IPS-20b (cell line): ENCODE data around the gene CSNK1A1.
"Not testable (repeated sequence)": the region's sequence is repeated elsewhere in the genome, so short reads cannot be mapped to it uniquely, and the experiment has no call there.

Experiments
- H3K27ac ChIP-seq: one replicate; pipeline ENCODE4 v1.5.1; 2013; ENCODE audit warnings: low read length
- H3K27me3 ChIP-seq: 2 replicates; pipeline ENCODE4 v1.6.1; 2013; ENCODE audit warnings: mild to moderate bottlenecking, low read length, inconsistent platforms; ENCODE audit not compliant: insufficient read depth
- H3K36me3 ChIP-seq: 2 replicates; pipeline ENCODE4 v1.6.1; 2013; ENCODE audit warnings: low read depth, mild to moderate bottlenecking, inconsistent platforms, low read length, moderate library complexity; ENCODE audit not compliant: insufficient read depth
- H3K4me1 ChIP-seq: 2 replicates; pipeline ENCODE4 v1.6.1; 2013; ENCODE audit warnings: mild to moderate bottlenecking, control low read depth, inconsistent platforms, low read length, moderate library complexity; ENCODE audit not compliant: insufficient read depth
- H3K4me3 ChIP-seq: 2 replicates; pipeline ENCODE4 v1.5.1; 2013; ENCODE audit warnings: mild to moderate bottlenecking, low read length, inconsistent platforms
- H3K9ac ChIP-seq: 2 replicates; pipeline ENCODE4 v1.6.1; 2013; ENCODE audit warnings: low read depth, mild to moderate bottlenecking, inconsistent platforms, low read length, moderate library complexity
- H3K9me3 ChIP-seq: 2 replicates; pipeline ENCODE4 v1.6.1; 2013; ENCODE audit warnings: mild to moderate bottlenecking, low read depth, low read length, inconsistent platforms; ENCODE audit not compliant: insufficient read depth

The CSNK1A1 gene

DNA sequence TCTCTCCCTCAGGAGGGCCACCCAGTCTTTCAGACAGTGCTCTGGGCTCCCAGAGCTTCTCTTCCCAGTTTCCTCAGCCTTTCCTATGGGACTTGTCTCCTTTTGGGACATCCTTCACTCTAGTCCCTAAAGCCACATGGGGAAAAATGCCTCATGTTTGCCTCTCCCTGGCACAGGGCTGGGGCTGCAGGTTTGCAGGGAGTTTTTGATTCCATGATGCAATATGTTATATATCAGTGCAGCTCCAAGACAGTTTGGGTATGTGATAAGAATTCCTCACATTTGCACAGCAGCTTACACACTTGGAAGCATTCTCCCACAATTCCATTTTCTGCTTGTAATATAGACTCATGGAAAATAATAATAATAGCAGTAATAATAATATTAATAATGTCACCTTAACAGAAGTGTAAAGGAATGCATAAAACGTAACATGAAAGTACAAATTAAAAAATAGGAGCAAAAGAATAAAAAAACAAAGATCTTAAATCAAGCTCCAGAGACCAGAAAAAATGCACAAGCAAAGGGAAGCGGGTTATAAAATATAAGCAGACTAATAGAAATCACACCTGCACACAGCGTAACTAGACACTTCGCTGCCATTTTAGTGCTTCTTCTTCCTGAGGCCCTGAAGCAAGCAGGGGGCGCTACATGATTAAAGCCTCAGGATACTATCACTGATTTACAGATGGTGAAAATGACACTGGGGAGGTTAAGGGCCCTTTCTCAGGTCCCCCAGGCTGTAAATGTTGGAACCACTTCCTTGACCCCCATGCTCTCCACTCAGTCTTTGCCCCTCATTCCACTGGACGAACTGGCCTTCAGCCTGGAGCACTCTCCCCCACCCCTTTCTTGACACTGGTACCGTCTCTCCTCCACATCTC is 102.2 kb downstream of the CSNK1A1 start:
- Histone ChIP-seq H3K27me3 (no peaks in the 10 kb centered on the region), H3K27ac (no peak overlapping the region), H3K9me3 (no peaks in the 10 kb centered on the region), H3K4me1 (peaks cover 8% of the 10 kb centered on the region; the same call in 1 of the 2 replicates), H3K36me3 (no peaks in the 10 kb centered on the region), H3K4me3 (no peak overlapping the region), H3K9ac (no peak overlapping the region)

DNA sequence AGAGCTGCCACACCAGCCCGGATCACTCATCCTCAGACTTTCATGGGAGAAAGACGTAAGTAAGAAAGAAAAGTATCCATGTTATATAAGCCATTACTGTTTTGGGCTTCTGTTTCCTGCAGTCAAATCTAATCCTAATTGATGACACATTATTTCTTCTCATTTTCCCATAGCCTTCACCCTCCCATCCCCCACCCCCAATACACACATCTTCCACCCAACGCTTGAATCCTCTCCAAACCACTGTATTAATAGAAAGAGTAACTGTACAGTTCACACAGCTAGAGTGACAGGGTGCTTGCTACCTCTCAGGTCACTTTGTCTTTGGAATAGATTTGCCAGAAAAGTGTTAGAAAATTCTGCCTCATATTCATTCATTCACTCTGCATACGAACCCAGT is 102.8 kb downstream of the CSNK1A1 start:
- H3K27me3 ChIP-seq, result no peaks in the 10 kb centered on the region
- H3K27ac ChIP-seq, result no peak overlapping the region
- no peak overlapping the region for H3K9ac ChIP-seq
- H3K4me3 ChIP-seq, result no peak overlapping the region
- peaks cover 8% of the 10 kb centered on the region; the same call in 1 of the 2 replicates for H3K4me1 ChIP-seq
- no peaks in the 10 kb centered on the region for H3K9me3 ChIP-seq
- H3K36me3 ChIP-seq, result no peaks in the 10 kb centered on the region

DNA sequence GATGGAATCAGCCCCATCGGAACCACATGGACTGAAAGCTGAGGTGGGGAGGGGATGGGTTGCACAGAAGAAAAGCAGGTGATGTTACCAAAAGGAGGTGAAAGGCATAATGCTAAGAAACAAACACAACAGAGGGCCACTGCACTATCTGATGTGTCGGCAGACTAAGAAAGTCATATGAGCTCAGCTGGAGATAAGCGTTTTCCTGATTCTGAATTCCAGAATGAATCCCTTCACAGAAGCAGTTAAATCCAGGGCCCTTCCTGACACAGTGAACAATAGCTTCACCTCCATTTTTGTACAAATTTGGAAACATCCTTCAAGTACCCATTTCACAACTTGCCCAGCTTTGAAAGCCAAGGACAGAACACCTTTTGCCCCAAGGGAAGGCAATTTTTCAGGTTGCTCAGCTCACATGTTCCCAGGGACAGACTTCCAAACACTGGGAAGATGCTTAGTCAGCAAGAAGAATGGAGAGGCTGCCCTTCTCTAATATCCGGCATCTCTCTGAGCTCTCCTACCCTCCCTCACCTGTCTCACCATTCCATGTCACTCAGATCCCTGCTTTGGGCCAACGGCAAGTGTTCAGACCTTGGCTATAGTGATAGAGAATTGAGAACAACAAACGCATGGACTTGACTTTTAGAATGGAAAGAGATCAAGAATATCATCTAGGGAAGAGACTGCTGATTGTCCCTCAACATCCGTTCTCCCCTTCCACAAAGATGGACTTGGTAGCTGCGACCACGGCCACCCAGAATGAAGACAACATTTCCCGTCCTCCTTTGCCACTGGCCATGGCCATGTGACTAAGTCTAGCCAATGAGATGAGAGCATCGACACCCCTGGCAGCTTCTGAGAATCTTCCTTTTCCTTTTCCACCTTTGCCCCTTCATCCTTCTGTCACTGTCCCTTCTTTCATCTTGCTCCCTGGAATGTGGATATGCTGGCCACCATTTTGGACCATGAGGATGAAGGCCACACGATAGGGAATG is 103.6 kb downstream of the CSNK1A1 start:
- Histone ChIP-seq H3K4me1 (0 out of 2 replicates have a peak, but pooled peaks cover 2% of the 10 kb centered on the region), H3K27me3 (no peaks in the 10 kb centered on the region), H3K27ac (no peak overlapping the region), H3K36me3 (no peaks in the 10 kb centered on the region), H3K9me3 (no peaks in the 10 kb centered on the region), H3K9ac (no peak overlapping the region), H3K4me3 (no peak overlapping the region)

DNA sequence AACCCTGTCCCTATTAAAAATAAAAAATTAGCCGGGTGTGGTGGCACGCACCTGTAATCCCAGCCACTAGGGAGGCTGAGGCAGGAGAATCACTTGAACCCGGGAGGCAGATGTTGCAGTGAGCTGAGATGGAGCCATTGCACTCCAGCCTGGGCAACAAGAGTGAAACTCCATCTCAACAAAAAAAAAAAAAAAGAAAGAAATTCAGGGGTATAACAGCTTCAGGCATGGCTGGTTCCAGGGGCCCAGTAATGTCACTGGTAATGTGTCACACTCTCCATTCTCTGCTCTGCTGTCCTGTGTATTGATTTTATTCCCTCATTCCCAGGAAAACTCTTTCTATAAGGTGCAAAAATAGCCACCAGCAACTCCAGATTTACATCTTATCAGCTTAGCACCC is 104.4 kb downstream of the CSNK1A1 start:
- not testable (repeated sequence) for H3K27ac ChIP-seq, H3K9ac ChIP-seq, H3K4me3 ChIP-seq, H3K4me1 ChIP-seq, H3K27me3 ChIP-seq, H3K9me3 ChIP-seq, H3K36me3 ChIP-seq

DNA sequence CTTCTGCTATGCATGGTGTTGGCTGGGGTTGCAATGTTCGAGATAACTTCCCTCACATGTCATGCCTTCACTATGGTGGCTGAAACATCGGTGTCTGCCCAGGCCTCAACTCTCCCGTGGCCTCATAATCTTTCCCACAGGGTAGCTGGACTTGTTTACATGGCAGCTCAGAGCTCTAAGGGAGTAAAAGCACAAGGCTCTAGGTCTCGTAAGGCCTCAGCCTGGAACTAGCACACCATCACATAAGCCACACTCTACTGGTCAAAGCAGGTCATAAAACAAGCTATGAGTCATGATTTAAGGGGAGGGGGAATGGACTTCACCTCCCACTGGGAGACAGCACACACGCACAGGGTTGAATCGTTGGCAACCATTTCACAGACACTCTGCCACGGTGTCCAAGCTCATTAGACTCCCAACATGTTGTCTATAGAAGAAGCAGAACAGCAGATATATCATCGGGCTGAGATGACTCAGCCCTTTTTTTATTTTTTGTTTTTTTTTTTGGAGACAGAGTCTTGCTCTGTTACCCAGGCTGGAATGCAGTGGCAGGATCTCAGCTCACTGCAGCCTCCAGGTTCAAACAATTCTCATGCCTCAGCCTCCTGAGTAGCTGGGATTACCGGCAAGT is 105.4 kb downstream of the CSNK1A1 start:
- Histone ChIP-seq H3K27me3 (no peaks in the 10 kb centered on the region), H3K36me3 (no peaks in the 10 kb centered on the region), H3K4me1 (0 out of 2 replicates have a peak, but pooled peaks cover 2% of the 10 kb centered on the region), H3K9me3 (no peaks in the 10 kb centered on the region), H3K9ac (peak overlapping the region; percentile 13; the same call in 1 of the 2 replicates), H3K4me3 (no peak overlapping the region), H3K27ac (no peak overlapping the region)

DNA sequence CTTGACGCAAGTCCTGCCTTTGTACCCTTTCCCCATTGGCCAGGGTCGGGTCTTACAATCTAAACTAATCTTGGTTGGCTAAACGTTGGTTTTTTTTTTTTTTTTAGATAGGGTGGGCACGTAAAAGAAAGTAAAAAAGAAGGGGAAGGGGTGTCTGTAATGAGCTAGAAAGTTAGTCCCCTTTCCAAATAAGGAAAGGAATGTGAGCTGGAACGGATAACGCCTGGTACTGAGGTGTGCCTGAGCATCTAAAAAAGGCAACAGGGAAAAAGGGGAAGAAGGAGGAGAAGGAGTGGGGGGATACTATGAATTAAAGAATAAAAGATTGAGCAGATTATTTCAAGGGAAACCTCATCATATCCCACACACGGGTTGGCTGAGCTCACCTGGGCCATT is 105.9 kb downstream of the CSNK1A1 start:
- Histone ChIP-seq H3K9me3 (no peaks in the 10 kb centered on the region), H3K4me3 (no peak overlapping the region), H3K9ac (peak overlapping the region; percentile 13; the same call in 1 of the 2 replicates), H3K36me3 (no peaks in the 10 kb centered on the region), H3K27ac (no peak overlapping the region), H3K4me1 (0 out of 2 replicates have a peak, but pooled peaks cover 2% of the 10 kb centered on the region), H3K27me3 (no peaks in the 10 kb centered on the region)

DNA sequence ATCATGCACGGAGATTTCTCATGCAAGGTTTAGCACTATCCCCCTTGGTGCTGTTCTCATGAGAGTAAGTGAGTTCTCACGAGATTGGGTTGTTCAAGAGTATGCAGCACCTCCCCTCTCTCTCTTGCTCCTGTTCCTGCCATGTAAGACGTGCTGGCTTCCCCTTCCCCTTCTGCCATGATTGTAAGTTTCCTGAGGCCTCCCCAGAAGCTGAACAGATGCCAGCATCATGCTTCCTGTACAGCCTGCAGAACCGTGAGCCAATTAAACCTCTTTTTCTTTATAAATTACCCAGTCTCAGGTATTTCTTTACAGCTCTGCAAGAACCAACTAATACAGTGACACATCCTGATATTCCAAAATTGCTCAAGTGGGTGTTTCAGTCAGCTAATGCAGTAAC is 106.8 kb downstream of the CSNK1A1 start:
- not testable (repeated sequence) for H3K36me3 ChIP-seq, H3K27ac ChIP-seq, H3K9ac ChIP-seq, H3K27me3 ChIP-seq, H3K4me3 ChIP-seq, H3K4me1 ChIP-seq, H3K9me3 ChIP-seq

DNA sequence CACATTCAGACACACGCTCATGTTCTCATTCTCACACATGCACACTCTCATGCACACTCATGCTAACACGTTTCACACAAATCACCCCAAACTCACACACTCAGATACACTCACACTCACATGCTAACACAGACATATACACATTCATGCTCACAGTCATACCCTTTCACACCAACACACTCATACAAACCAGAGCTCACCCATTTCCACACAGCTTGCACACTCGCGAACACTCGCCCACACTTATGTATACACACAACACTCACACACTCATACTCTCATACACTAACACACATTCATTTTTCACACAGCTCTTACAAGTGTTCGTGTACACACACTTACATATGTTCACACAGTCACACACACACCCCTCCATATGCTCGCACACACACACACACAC is 108.0 kb downstream of the CSNK1A1 start:
- H3K36me3 ChIP-seq, result no peaks in the 10 kb centered on the region
- no peaks in the 10 kb centered on the region for H3K27me3 ChIP-seq
- peak overlapping the region; percentile 59; the same call in 1 of the 2 replicates for H3K9ac ChIP-seq
- H3K9me3 ChIP-seq, result no peaks in the 10 kb centered on the region
- peaks cover 8% of the 10 kb centered on the region for H3K4me1 ChIP-seq
- no peak overlapping the region for H3K4me3 ChIP-seq
- peak overlapping the region; percentile 76 for H3K27ac ChIP-seq

DNA sequence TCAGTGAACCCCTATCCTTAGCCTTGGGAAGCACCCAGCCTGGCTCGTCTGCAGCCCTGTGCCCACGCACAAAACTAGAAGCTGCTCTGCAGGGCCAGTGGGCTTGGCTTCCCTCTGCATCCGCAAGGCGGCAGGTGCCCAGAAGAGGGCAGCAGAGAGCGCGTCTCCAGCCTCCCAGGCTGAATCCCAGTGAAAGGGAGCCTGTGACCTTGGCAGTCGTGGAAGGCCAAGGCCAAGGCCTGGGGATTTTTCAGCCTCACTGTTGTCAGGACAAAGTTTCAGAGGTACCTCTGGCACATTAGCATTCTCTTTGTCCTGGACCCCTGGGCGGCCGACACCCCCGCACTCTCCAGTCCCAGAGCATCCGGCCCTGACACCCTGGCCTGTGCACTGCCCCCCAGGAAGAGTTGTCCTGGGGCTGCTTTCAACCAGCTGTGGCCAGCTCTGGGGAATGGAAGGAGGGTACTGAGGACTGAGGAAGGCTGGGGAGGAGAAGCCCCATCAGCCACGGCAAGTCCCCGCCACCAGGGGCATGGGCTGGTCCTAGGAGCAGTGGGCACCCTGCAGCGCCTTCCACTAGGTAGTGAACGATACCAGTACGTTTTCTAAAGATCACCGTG is 108.6 kb downstream of the CSNK1A1 start:
- H3K27me3 ChIP-seq, result no peaks in the 10 kb centered on the region
- H3K36me3 ChIP-seq, result no peaks in the 10 kb centered on the region
- peak overlapping the region; percentile 76 for H3K27ac ChIP-seq
- peak overlapping the region; percentile 59; the same call in 1 of the 2 replicates for H3K9ac ChIP-seq
- H3K4me1 ChIP-seq, result peaks cover 8% of the 10 kb centered on the region
- no peak overlapping the region for H3K4me3 ChIP-seq
- no peaks in the 10 kb centered on the region for H3K9me3 ChIP-seq
